Measurements from ENCODE around the gene RASSF3.
"Not testable (repeated sequence)": the region's sequence is repeated elsewhere in the genome, so short reads cannot be mapped to it uniquely, and the experiment has no call there.

Gene RASSF3, protein sequence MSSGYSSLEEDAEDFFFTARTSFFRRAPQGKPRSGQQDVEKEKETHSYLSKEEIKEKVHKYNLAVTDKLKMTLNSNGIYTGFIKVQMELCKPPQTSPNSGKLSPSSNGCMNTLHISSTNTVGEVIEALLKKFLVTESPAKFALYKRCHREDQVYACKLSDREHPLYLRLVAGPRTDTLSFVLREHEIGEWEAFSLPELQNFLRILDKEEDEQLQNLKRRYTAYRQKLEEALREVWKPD

DNA sequence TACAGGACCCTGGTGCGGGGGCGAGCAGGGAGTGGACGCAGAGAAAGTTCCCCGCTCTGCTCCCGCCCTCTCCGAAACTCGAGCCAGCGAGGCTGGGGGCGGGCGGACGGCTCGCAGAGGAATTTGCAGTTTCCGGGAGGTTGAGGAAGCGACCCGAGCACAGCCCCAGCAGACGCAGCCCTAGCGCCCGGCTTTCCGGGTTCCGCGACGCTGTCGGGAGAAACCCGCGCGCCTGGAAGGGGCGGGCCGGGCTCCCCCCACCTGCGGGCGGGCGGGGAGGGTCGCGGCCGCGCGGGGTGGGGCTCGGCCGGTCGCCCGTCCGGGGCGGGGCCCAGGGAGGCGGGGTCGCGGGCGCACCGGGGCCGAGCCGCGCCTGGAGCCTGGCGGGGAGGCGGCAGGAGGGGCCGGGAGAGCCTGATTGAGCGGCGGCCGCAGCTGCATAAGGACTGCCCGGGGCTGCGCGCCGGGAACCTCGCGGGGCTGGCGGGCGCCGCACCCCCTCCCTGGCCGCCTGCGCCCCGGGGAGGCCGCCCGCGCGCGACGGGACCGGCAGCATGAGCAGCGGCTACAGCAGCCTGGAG, at the start of gene RASSF3:
Gene RASSF3 (plus strand): TSS at position 417 of the 581 bp plus-strand sequence. CDS start 138 bp downstream, at position 555.
- peak; percentile 54 for DNase-seq (ENCODE audit: low spot score)

DNA sequence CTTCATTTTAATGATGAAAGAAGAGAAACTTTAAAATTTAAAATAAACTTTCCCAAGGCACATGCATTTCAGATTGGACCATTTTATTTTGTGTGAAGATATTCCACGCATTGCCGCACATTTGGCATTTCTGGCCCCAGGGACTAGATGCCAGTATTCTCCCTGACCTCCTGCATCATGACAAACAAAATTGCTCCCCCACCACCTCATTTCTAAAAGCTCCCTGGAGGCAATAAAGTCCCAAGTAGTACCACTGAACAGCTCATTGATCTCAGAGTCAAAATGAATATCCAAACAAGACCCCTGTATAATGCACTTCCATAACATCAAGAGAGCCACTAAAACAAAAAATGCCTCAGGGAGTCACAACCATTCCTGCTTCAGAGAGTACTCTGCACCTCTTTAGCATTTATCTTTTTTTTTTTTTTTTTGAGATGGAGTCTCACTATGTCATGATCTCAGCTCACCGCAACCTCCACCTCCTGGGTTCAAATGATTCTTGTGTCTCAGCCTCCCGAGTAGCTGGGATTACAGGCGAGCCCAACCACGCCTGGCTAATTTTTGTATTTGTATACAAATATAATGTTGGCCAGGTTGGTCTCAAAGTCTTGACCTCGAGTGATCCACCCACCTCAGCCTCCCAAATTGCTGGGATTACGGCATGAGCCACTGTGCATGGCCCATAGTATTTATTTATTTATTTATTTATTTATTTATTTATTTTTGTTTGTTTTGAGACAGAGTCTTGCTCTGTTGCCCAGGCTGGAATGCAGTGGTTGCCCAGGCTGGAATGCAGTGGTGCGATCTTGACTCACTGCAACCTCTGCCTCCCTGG, 48.8 kb upstream of the RASSF3 start:
- DNase-seq (ENCODE audit: low spot score), result no peak

DNA sequence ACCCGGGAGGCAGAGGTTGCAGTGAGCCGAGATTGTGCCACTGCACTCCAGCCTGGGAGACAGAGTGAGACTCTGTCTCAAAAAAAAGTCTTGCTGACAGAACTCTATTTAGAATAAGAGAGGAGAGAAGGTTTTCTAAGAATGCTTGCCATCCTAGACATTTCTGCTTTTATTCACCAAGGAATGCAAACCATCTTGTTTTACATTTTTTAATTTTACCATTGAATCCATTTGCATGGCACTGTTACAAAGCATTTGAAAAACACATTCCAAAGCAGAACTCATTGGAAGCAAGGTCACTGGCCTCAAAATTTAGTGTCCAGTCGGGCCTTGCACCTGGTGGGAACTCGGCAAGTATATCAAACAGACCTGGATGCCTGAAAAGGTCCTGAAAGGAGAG, 44.2 kb upstream of the RASSF3 start:
- DNase-seq (ENCODE audit: low spot score), result no peak

DNA sequence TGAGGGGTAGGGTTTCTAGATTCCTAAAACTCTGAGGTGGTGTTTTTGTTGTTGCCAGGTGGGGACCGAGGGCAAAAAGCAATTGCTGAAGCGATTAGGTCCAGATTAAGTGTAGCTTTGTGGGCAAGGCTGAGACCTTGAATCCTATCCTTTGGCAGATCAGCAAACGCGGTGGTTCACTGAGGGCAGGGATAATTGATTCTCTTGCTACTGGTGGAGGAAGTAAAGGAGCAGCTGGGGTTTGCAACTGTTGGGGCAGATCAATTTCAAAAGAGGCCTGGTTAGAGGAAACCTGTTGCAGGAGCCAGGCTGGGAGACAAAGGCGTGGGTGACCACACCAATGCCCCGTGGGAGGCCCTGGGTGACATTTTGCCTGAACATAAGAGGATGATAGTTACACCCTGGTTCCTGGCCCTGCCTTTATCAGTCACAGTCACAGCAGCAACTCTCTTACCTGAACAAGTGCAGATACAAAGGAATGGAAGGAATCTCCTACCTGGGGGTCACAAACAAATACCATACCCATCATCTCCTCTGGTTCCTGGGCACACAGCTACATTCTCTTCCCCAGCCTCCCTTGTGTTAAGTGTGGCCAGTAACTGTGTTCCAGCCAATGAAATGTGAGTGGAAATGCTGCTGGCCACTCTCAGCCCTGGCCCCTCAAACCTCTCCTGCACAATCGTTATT, 43.3 kb upstream of the RASSF3 start:
- DNase-seq (ENCODE audit: low spot score), result no peak

DNA sequence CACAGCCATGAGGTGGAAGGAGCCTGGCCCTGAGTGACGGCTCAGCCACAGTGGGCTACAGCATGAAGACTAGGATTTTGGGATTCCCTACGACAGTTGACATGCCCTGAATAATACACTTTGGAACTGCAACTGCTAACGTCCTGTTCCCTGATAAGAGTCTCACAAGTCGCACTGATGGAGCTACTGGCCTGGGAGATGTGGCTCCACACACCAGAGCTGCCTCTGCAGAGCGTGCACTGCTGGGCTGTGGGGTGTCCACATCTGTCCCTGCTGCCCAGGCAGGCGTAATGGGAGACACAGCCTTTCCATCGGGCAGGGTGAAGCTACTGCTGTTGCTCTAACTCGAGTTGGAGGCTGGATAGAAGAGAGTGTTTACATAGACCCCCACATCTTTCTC, 42.7 kb upstream of the RASSF3 start:
- no peak for DNase-seq (ENCODE audit: low spot score)

DNA sequence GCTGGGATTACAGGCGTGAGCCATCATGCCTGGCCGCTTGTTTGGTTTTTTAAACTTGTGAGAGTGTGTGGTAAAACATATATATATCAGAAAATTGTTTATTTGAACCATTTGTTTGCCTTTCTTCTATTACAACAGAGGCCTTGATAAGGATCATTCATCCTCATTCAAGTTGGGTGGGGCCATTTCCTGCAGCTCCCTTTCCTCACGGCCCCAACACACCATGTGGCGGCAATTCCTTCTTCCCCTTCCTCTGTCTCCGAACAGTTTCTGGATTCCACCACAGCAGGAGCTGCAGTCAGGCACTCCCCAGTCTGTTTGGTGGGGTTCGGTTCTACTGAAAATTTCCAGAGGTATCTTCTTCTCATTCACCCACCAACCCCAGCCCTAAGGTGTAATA, 42.0 kb upstream of the RASSF3 start:
- no peak for DNase-seq (ENCODE audit: low spot score)

DNA sequence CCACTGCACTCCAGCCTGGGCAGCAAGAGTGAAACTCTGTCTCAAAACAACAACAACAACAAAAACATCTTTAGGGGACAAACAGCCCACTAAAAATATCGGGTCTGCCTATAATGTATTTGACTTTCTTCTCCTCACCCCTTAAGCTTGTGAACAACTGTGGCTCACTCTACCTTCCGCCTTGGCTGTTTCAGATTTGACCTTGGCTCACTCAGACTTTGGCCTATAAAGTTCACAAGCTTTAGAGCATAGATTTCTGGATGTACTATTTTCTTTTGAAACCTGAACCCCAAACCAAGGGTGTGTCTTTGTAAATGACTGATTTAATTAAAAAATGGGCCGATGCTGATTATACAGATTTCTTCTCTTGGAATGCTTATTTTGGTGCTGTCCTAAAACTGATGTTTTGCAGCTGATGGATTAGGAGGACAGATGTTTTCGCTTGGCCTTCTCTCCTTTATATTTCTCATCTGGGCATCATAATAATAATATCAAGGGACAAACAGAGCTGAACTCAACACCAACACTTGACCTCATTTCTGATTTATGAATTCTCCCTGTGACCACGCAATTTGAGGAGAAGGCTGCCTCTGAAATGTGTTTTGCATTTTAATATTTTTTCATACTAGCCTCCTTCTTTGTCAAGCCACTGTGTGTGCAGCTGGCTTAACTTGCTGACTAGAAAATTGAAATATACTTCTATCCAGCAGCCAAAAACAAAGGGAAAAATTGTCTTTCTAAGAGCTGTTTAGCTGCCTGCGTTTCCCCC, 40.2 kb upstream of the RASSF3 start:
- no peak for DNase-seq (ENCODE audit: low spot score)

DNA sequence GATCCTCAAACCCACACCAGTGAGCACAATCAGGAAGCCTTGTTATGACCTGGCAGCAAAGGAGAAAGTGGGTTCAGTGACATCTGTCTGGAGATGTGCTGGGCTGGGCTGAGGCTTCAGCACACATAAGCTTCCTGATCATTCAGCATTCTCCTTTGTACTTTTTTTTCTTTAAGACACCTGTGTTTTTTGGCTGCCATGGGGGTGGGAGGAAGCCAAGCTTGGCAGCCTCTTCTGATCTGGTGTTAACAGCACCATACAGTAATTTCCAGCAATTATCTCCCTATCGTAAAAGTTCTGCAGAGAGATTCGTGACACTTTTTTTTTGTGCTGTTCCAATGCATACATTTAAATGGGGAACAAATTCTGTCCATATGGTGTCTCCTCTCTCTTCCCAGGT, 38.9 kb upstream of the RASSF3 start:
- no peak for DNase-seq (ENCODE audit: low spot score)

DNA sequence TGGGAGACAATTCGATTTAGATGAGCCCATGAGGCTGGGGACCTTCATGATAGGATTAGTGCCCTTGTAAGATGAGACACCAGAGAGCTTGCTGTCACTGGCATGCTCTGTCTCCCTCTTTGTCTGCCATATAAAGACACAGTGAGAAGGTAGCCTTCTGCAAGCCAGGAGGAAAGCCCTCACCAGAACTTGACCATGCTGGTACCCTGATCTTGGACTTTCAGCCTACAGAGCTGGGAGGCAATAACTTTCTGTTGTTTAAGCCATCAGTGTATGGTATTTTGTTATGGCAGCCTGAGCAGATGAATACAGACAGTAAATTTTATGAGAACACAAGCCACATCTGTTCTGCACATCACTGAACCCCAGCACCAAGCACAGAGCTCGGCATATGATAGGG, 38.1 kb upstream of the RASSF3 start:
- DNase-seq (ENCODE audit: low spot score), result no peak

DNA sequence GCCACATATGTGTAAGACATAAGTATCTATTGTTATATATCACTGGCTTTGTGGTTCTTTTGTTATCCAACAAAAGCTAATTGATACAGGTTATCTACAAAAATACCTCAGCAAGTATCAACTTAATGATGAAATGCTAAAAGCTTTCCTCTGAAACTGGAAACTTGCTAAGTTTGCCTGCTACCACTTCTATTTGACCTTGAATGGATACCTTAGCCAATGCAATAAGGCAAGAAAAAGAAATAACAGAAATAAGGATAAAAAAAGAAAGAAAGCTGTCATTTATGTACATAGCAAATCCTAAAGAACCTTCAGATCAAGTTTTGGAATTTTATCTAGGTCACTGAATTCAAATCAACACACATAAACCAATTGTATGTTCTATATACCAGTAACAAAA, 35.5 kb upstream of the RASSF3 start:
- no peak for DNase-seq (ENCODE audit: low spot score)

DNA sequence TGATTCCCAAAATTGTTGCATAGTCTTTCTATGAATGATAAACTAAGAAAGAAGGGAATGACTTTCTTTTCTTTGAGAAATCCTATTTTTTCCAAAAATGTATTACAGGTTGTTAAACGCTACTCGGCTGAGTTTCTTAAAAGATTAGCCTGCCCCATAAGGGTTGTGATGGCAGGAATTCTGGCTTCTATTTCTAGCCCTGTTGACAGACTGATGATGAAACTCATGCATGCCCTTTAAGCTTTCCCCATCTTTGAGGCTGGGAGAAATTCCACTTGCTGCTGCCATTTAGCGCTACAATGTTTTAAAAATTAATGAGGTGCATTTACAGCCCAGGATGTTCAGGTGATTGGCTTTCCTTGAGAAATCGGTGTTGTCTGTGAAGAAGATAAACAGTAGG, 33.2 kb upstream of the RASSF3 start:
- no peak for DNase-seq (ENCODE audit: low spot score)

DNA sequence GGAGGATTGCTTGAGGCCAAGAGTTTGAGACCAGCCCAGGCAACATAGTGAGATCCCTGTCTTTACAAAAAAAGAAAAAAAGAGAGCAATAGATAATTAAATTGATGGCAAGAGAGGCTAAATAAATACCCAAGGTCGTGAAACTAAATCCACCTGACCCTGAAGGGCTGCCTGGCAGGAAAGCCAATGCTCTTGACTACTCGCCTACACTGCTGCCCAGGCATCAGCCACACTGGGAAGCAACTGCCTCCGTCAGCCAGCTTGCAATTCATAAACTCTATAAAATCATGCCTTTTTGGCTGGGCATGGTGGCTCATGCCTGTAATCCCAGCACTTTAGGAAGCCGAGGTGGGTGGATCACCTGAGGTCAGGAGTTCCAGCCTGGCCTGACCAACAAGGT, 31.7 kb upstream of the RASSF3 start:
- no peak for DNase-seq (ENCODE audit: low spot score)

DNA sequence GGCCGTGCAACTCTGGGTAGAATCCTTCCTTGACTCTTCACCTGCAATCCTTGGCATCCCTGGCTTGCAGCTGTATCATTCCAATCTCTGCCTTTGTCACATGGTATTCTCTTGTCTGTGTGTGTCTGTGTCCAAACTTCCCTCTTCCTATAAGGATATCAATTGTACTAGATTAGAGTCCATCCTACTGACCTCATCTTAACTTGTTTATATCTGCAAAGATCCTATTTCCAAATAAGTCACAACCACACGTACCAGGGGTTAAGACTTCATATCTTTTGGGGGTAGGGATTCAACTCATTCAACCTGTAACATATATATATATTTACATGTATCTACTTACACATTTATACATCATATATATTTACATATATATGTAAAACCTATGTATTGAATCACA, 29.6 kb upstream of the RASSF3 start:
- DNase-seq (ENCODE audit: low spot score), result no peak

DNA sequence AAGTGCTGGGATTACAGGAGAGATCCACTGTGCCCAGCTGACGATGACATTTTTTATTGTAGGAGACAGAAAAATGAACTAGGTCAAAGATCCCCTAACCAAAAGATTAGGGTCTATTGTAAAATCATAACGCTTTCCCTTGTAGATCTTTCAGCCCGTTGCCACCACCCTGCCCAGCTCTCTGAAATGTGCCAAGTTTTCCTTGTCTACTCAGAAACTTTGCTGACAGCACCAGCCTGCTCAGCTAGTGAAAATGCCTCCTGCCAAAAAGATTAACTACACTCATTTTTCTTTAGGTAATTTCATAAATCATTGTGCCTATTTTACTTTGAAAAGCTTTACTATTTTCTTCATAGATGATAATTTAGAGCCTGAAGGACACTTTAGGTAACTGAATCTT, 28.2 kb upstream of the RASSF3 start:
- no peak for DNase-seq (ENCODE audit: low spot score)

DNA sequence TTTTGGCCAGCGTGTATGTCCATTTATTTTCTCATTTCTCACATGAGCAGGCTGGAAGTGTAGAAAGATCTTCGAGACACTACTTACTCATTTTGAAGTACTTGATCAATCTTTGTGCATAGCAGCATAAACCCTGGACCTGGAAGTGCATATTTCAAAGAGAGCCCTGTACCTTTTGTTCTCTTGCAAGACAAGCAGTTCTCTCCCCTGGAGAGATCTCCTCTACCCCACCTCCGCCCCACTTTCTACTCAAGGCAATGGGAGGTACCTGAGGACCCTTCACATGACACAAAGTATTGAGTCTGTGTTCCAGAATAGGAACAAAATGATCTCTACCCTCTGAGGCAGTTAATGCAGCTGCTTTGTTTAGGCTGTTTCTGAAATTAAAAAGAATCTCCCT, 27.4 kb upstream of the RASSF3 start:
- DNase-seq (ENCODE audit: low spot score), result no peak

DNA sequence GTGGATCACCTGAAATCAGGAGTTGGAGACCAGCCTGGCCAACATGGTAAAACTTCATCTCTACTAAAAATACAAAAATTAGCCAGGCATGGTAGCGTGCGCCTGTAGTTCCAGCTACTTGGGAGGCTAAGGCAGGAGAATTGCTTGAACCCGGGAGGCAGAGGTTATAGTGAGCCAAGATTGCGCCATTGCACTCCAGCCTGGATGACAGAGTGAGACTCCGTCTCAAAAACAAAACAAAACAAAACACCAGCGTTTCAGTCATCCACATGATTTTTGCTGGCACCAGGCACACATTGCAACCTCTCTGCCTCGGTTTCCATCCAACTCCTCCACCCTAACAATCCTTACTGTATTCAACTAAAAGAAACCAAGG, 26.9 kb upstream of the RASSF3 start:
- not testable (repeated sequence) for DNase-seq (ENCODE audit: low spot score)

DNA sequence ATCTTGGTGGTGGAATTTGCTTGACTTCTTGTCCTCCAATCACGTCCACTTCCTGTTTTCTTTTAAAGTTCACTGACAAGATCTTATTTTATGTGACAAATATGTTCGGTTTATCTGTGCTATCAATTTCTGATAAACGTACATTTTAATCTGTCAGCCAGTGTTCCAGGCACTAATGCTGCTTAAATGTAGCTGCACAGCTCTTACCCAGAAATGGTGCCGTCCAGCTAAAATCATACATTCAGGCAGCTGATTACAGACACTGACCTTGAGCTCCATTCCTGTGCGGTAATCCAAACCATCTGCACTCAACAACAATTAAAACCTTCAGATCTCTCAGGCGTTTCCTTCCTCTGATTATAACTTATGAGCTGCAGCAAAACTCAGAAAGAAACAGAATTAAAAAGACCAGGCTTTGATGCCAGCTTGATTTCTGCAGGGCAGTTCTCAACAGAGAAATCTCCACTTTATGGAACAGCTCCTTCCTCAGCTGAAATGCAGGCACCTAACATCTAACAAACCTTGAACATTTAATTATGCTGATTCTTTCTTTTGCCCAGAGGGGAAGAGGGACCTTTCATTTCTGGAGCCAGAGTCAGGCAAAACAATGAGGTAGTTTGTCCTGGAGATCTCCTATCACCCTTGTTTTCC, 26.4 kb upstream of the RASSF3 start:
- no peak for DNase-seq (ENCODE audit: low spot score)

DNA sequence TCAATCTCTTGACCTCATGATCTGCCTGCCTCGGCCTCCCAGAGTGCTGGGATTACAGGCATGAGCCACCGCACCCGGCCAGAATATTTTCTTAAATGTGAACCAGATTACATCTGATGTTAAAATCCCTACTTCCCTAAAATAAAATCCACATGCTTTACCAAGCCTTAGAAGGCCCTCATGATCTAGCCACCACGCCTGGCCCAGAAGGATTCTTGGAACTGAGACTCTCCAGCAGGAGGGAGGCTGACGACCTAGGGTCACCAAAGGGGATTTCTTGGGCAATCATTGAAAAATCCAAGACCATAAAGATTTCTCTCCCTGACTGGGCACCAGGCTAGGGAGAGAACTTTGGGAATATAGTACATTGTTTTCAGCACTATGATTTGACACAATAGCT, 25.2 kb upstream of the RASSF3 start:
- no peak for DNase-seq (ENCODE audit: low spot score)

DNA sequence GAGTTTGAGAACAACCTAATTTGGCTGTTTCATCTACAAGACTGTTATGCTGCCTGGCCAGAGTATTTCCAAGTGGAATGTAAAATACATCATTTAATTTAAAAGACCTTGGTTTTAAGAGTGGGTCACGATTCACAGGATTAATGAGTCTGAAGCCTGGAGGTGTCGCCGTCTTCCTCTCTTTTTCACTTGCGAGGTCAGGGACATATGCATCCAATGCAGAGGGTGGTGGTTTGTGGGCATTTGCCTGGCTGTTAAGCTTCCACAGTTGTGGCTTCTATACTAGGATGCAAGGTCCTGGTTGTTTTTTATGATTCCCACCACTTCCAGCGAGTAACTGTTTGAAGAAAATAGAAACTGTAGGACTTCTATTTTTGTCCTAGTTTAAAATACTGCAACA, 22.8 kb upstream of the RASSF3 start:
- DNase-seq (ENCODE audit: low spot score), result no peak

DNA sequence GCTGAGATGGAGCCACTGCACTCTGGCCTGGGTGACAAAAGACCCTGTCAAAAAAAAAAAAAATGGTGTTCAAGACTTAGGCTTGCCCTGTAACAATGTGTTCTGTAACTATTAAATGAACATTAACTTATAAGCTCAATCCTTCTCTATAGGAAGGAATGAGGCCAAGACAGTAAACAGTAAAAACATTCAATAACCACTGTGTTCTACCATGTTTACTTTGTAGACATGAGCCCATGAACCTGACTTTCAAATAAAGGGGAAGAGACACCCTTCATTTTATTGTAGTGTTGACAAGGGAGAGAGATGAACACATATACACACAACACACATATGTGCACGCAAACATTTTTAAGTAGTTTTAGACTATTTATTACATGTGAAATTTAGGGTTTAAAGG, 20.1 kb upstream of the RASSF3 start:
- no peak for DNase-seq (ENCODE audit: low spot score)

Measured in cerebellar cortex (tissue), 1 donor.